ENCODE results near the gene FAM117A.

Gene FAM117A, protein sequence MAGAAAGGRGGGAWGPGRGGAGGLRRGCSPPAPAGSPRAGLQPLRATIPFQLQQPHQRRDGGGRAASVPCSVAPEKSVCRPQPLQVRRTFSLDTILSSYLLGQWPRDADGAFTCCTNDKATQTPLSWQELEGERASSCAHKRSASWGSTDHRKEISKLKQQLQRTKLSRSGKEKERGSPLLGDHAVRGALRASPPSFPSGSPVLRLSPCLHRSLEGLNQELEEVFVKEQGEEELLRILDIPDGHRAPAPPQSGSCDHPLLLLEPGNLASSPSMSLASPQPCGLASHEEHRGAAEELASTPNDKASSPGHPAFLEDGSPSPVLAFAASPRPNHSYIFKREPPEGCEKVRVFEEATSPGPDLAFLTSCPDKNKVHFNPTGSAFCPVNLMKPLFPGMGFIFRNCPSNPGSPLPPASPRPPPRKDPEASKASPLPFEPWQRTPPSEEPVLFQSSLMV

DNA sequence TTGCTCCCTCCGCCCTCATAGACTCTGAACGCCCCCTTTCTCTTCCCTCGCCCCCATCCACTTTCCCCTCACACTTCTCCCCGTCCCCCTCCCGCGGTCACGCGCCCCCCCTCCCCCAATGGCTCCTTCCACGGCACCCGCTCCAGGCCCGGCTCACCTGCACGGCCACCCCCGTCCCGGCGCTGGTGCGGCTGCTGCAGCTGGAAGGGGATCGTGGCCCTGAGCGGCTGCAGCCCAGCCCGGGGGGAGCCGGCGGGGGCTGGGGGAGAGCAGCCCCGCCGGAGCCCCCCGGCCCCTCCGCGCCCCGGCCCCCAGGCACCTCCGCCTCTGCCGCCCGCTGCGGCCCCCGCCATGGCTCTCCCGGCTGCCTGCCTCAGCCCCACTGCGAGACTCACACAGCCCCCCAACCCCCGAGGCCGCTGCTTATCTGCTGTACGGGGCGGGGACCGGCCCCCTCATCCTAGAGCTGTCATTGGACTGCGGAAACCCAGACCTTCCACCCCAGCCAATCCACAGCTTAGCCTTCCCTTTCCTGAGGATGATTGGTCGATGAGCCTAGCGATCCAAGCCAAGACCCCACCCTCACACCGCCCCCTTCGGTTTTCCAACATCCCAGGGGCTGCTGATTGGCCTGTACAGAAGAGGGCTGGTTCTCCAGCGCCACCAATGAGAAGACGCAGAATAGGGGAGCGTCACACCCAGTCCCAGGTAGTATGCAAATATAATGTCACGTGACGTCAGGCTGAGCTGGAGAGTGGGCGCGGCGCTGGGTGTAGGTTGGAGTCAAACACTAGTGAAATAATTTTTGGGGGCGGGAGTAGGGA, at the start of gene FAM117A:
TSS of gene FAM117A (minus strand) at position 397 of the 824 bp plus-strand sequence. CDS start at position 353, 44 bp downstream.
- Histone ChIP-seq H3K27ac (peak within 1 kb of the TSS; percentile 20; the same call in 1 of the 2 replicates), H3K9me3 (ENCODE audit: low read depth, low read length) (no peaks in the 10 kb centered on the region), H3K36me3 (ENCODE audit: insufficient read depth, low read length) (no peaks in the 10 kb centered on the region), H3K9ac (ENCODE audit: insufficient read length) (peak within 1 kb of the TSS; percentile 68), H3K4me3 (peak within 1 kb of the TSS; percentile 87)
- TF ChIP-seq POLR2AphosphoS5 (IDR thresholded peaks at IDR 0.05; ENCODE audit: borderline replicate concordance, low read depth, low read length) (peak; percentile 97), FOXP2 (optimal IDR thresholded peaks at IDR 0.05; ENCODE audit: control extremely low read depth, extremely low read length, insufficient read depth) (peak; percentile 81), EZH2 (IDR thresholded peaks at IDR 0.05) (no peak)
- DNase-seq (ENCODE audit: low read depth, low spot score): peak; percentile 98

DNA sequence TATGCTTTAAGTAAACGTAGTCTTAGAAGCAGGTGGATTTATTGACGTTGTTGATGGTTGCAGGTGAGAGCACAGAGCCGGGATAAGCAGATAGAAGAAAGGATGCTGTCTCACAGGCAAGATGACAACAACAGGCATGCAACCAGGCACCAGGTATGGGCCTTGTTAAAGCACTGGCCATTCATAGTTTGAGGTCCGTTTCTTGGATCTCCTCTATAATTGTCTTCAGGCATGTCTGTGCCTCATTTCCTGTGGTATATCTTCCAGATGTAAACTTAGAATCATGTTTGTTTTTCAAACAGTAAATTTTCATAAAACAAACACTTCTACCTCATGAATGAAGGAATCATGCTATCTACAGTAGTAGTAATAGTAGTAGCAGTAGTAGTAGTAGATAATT, 45.1 kb upstream of the FAM117A start:
- Histone ChIP-seq H3K9me3 (ENCODE audit: low read depth, low read length) (no peaks in the 10 kb centered on the region), H3K27ac (no peak overlapping the region), H3K4me3 (no peak overlapping the region), H3K9ac (ENCODE audit: insufficient read length) (no peak overlapping the region), H3K36me3 (ENCODE audit: insufficient read depth, low read length) (peaks cover 82% of the 10 kb centered on the region)
- DNase-seq (ENCODE audit: low read depth, low spot score): no peak
- TF ChIP-seq FOXP2 (optimal IDR thresholded peaks at IDR 0.05; ENCODE audit: control extremely low read depth, extremely low read length, insufficient read depth): no peak
- TF ChIP-seq EZH2 (IDR thresholded peaks at IDR 0.05): no peak
- TF ChIP-seq POLR2AphosphoS5 (IDR thresholded peaks at IDR 0.05; ENCODE audit: borderline replicate concordance, low read depth, low read length): no peak

DNA sequence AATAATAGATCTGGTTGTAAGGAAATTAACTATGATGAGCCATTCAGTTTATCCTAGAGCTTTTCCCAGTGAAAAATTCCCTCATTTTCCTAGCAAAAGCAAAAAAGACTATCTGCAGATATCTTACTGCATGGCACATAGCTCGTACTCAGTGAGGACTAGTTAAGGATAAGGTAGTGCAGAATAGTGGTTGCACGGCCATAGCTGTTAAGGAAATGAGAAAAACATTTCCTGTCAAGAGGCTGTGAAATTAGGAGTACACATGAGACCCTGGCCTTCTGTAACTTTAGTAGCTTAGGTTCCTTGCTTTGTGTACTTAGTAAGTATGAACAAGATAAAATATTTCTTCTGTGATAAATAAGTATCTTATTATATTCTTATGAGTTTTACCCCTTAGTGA, 34.8 kb upstream of the FAM117A start:
- H3K36me3 ChIP-seq (ENCODE audit: insufficient read depth, low read length): peaks cover 79% of the 10 kb centered on the region
- no peaks in the 10 kb centered on the region for H3K9me3 ChIP-seq (ENCODE audit: low read depth, low read length)
- no peak for TF ChIP-seq EZH2 (IDR thresholded peaks at IDR 0.05)

DNA sequence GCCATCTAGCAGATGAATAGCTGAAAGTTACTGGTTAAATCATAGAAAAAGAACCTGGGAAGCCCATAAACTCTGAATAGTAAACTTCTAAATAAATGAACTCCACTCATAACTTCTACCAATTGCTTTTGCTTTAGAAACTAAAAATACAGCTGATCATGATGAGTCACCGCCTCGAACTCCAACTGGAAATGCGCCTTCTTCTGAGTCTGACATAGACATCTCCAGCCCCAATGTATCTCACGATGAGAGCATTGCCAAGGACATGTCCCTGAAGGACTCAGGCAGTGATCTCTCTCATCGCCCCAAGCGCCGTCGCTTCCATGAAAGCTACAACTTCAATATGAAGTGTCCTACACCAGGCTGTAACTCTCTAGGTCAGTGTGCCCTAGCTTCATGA, 34.3 kb upstream of the FAM117A start:
- no peak for DNase-seq (ENCODE audit: low read depth, low spot score)
- H3K9ac ChIP-seq (ENCODE audit: insufficient read length): no peak overlapping the region
- no peak overlapping the region for H3K4me3 ChIP-seq
- H3K27ac ChIP-seq: no peak overlapping the region
- TF ChIP-seq FOXP2 (optimal IDR thresholded peaks at IDR 0.05; ENCODE audit: control extremely low read depth, extremely low read length, insufficient read depth): no peak
- no peak for TF ChIP-seq EZH2 (IDR thresholded peaks at IDR 0.05)
- no peak for TF ChIP-seq POLR2AphosphoS5 (IDR thresholded peaks at IDR 0.05; ENCODE audit: borderline replicate concordance, low read depth, low read length)
- H3K9me3 ChIP-seq (ENCODE audit: low read depth, low read length): no peaks in the 10 kb centered on the region
- H3K36me3 ChIP-seq (ENCODE audit: insufficient read depth, low read length): peaks cover 84% of the 10 kb centered on the region

More for the DNA sequence above, 34.8 kb upstream of the FAM117A start:
- no peak overlapping the region for H3K4me3 ChIP-seq
- no peak overlapping the region for H3K27ac ChIP-seq
- no peak for DNase-seq (ENCODE audit: low read depth, low spot score)
- H3K9ac ChIP-seq (ENCODE audit: insufficient read length): no peak overlapping the region

DNA sequence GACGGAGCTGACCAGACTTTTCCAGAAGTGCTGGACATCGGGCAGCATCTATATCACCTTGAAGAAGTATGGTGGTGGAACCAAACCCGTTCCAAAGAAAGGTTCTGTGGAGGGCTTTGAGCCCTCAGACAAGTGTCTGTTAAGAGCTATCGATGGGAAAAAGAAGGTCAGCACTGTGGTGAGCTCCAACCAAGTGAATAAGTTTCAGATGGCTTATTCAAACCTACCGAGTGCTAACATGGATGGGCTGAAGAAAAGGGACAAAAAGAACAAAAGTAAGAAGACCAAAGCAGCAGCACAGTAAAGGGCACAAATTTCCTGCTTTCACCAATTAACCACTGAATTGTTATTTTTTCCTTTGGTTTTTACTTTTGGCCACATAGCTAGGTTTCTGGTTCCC, 31.4 kb upstream of the FAM117A start:
- Histone ChIP-seq H3K9ac (ENCODE audit: insufficient read length) (no peak overlapping the region), H3K36me3 (ENCODE audit: insufficient read depth, low read length) (peaks cover 93% of the 10 kb centered on the region), H3K4me3 (no peak overlapping the region), H3K9me3 (ENCODE audit: low read depth, low read length) (no peaks in the 10 kb centered on the region), H3K27ac (no peak overlapping the region)
- no peak for DNase-seq (ENCODE audit: low read depth, low spot score)
- TF ChIP-seq EZH2 (IDR thresholded peaks at IDR 0.05) (no peak), FOXP2 (optimal IDR thresholded peaks at IDR 0.05; ENCODE audit: control extremely low read depth, extremely low read length, insufficient read depth) (no peak), POLR2AphosphoS5 (IDR thresholded peaks at IDR 0.05; ENCODE audit: borderline replicate concordance, low read depth, low read length) (no peak)

DNA sequence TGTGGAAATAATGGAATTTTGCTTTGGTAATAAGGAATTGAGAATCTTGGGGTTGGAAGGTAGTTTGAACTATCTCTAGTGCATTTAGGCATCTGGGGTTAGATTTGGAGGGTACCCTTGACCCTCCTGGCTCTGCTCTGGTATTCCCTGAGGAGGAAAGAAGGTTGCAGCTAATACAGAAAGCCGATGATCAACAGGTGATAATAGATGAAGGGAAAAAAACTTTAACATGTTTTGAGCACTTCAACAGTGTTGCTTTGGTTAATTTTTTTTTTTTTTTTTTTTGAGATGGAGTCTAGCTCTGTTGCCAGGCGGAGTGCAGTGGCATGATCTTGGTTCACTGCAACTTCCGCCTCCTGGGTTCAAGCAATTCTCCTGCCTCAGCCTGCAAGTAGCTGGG, 29.4 kb upstream of the FAM117A start:
- no peak overlapping the region for H3K9ac ChIP-seq (ENCODE audit: insufficient read length)
- H3K27ac ChIP-seq: no peak overlapping the region
- DNase-seq (ENCODE audit: low read depth, low spot score): no peak
- TF ChIP-seq POLR2AphosphoS5 (IDR thresholded peaks at IDR 0.05; ENCODE audit: borderline replicate concordance, low read depth, low read length) (no peak), EZH2 (IDR thresholded peaks at IDR 0.05) (no peak)
- H3K4me3 ChIP-seq: no peak overlapping the region
- no peaks in the 10 kb centered on the region for H3K9me3 ChIP-seq (ENCODE audit: low read depth, low read length)
- H3K36me3 ChIP-seq (ENCODE audit: insufficient read depth, low read length): peaks cover 82% of the 10 kb centered on the region

DNA sequence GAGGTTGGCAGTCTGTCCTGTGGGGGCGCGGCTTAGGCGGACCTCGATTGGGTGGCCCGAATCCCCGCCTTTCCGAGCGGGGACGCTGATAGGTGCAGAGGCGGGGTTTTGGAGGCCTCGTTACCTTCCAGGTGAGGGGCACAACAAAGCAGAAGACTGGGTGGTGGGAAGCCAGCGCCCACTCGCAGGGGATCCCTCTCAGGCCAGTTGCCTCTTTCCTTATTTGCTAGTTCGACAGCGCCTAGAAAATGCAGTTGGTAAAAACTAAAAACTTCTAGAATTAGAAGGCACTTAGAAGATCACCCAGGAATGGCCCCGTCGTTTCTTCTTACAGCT, 25.3 kb upstream of the FAM117A start:
- H3K4me3 ChIP-seq: peak overlapping the region; percentile 94
- no peak overlapping the region for H3K27ac ChIP-seq
- no peaks in the 10 kb centered on the region for H3K9me3 ChIP-seq (ENCODE audit: low read depth, low read length)
- DNase-seq (ENCODE audit: low read depth, low spot score): no peak
- TF ChIP-seq POLR2AphosphoS5 (IDR thresholded peaks at IDR 0.05; ENCODE audit: borderline replicate concordance, low read depth, low read length) (no peak), FOXP2 (optimal IDR thresholded peaks at IDR 0.05; ENCODE audit: control extremely low read depth, extremely low read length, insufficient read depth) (no peak), EZH2 (IDR thresholded peaks at IDR 0.05) (no peak)
- no peak overlapping the region for H3K9ac ChIP-seq (ENCODE audit: insufficient read length)
- peaks cover 46% of the 10 kb centered on the region for H3K36me3 ChIP-seq (ENCODE audit: insufficient read depth, low read length)

DNA sequence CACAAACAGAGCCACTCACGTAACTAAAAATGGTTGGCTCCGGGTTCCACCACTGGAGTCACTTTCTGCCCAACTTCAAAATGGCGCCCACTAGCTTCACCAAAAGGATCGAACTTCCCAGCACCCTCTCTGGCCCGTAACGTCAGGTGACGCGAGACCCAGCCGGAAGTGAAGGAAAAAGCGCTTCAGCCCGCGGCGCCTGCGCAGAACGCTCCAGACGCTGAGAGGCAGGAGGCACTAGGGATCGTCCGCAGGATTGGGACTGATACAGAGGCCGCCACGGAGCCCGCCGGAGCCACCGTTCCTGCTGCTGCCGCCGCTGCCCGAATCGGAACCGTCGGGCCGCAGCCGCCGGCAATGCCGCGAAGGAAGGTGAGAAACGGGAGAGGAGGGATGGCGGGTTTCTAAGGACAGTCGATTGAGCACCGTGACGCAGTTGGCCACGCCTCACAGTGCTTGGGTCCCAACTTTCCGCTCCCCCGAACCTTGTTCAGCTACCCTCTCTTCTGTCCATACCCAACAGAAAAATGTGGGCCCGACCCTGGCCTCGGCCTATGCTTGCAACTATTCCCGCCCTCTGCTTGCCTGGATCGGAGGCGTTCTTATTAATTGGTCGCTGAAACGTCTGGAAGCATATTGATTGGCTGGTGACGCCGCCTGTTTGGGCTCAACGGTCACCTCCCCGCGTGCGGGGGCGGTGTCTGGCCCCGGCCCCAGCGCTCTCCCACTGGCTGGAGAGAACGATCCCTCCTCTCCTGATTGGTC, 24.7 kb upstream of the FAM117A start, which contains the start of gene KAT7:
TSS of gene KAT7 (plus strand) at position 204 of the 765 bp plus-strand sequence. CDS start at position 358, 154 bp downstream.
- Histone ChIP-seq H3K9me3 (ENCODE audit: low read depth, low read length) (no peaks in the 10 kb centered on the region), H3K36me3 (ENCODE audit: insufficient read depth, low read length) (peaks cover 40% of the 10 kb centered on the region), H3K27ac (peak within 1 kb of the TSS; percentile 96), H3K4me3 (peak within 1 kb of the TSS; percentile 94), H3K9ac (ENCODE audit: insufficient read length) (peak within 1 kb of the TSS; percentile 98)
- TF ChIP-seq FOXP2 (optimal IDR thresholded peaks at IDR 0.05; ENCODE audit: control extremely low read depth, extremely low read length, insufficient read depth) (no peak), POLR2AphosphoS5 (IDR thresholded peaks at IDR 0.05; ENCODE audit: borderline replicate concordance, low read depth, low read length) (peak; percentile 88)
- peak; percentile 98 for DNase-seq (ENCODE audit: low read depth, low spot score)

Data from SK-N-MC (cell line).